GM19468 (cell line): Measurements from ENCODE around the gene HADHB.
"Not testable (repeated sequence)": the region's sequence is repeated elsewhere in the genome, so short reads cannot be mapped to it uniquely, and the experiment has no call there.

ENCODE experiments used
- ATAC-seq: cut with Tn5 transposase; IDR thresholded peaks from one replicate; pipeline ENCODE4 v1.9.1; 2021; ENCODE audit warnings: mild to moderate bottlenecking, moderate library complexity, moderate number of reproducible peaks; ENCODE audit not compliant: unreplicated experiment; ENCODE audit errors: extremely low read depth

The HADHB gene

GRCh38 chr2:26290001-26290400 is 45.3 kb downstream of the HADHB start:
- no peak for ATAC-seq

GRCh38 chr2:26292646-26293045 is 47.9 kb downstream of the HADHB start:
- ATAC-seq: no peak

GRCh38 chr2:26295511-26295910 is 50.8 kb downstream of the HADHB start:
- no peak for ATAC-seq

GRCh38 chr2:26297061-26297460 is 52.3 kb downstream of the HADHB start:
- no peak for ATAC-seq

- ATAC-seq: no peak
Measured at GRCh38 chr2:26298286-26298637, 53.5 kb downstream of the HADHB start.

GRCh38 chr2:26298638-26299393 is 54.1 kb downstream of the HADHB start:
- no peak for ATAC-seq

GRCh38 chr2:26299471-26300101 is 54.8 kb downstream of the HADHB start:
- no peak for ATAC-seq

- ATAC-seq: no peak
Measured at GRCh38 chr2:26300234-26300925, 55.6 kb downstream of the HADHB start.

- no peak for ATAC-seq
Measured at GRCh38 chr2:26302846-26303245, 58.1 kb downstream of the HADHB start.

- not testable (repeated sequence) for ATAC-seq
Measured at GRCh38 chr2:26305094-26305493, 60.4 kb downstream of the HADHB start.

- ATAC-seq: no peak
Measured at GRCh38 chr2:26305540-26305939, 60.8 kb downstream of the HADHB start.

GRCh38 chr2:26309921-26310320 is 65.2 kb downstream of the HADHB start:
- ATAC-seq: no peak

- ATAC-seq: no peak
Measured at GRCh38 chr2:26312471-26312870, 67.7 kb downstream of the HADHB start.

GRCh38 chr2:26313446-26313845 is 68.7 kb downstream of the HADHB start:
- no peak for ATAC-seq

- ATAC-seq: no peak
Measured at GRCh38 chr2:26314243-26314642, 69.5 kb downstream of the HADHB start.

GRCh38 chr2:26316041-26316440 is 71.3 kb downstream of the HADHB start:
- no peak for ATAC-seq

- ATAC-seq: no peak
Measured at GRCh38 chr2:26316845-26317244, 72.1 kb downstream of the HADHB start.

GRCh38 chr2:26317377-26318105 is 72.8 kb downstream of the HADHB start:
- ATAC-seq: no peak

- no peak for ATAC-seq
Measured at GRCh38 chr2:26318950-26319349, 74.2 kb downstream of the HADHB start.

GRCh38 chr2:26324479-26324878 is 79.7 kb downstream of the HADHB start:
- not testable (repeated sequence) for ATAC-seq

- ATAC-seq: no peak
Measured at GRCh38 chr2:26324903-26325302, 80.2 kb downstream of the HADHB start.
